ENCODE data around the gene EGLN1. TPM values are rescaled to one million over a fixed set of nuclear protein-coding genes. Genes with fewer than 3 reads are reported as not detected.

The EGLN1 gene
- total and polyA plus RNA-seq, 10 of the 15 experiments (the other 5 are each of a cell fraction or from before 2014, with no cell fraction given): 2.4 to 46.6 (median 8.7) TPM

GRCh38 chr1:231326248-231326647, 95.8 kb downstream of the EGLN1 start (continued):
- no peak for TF ChIP-seq CHD2 (IDR thresholded peaks at IDR 0.05; ENCODE audit: borderline replicate concordance, low read depth, low read length)
- TF ChIP-seq TARDBP (IDR thresholded peaks at IDR 0.05; ENCODE audit: borderline replicate concordance): no peak
- TF ChIP-seq KAT2A (conservative IDR thresholded peaks at IDR 0.05; ENCODE audit: control insufficient read depth, low read depth, low read length): no peak
- no peak for TF ChIP-seq SP1 (IDR thresholded peaks at IDR 0.05; ENCODE audit: low read depth, low read length)
- no peak for TF ChIP-seq SPI1 (IDR thresholded peaks at IDR 0.05; ENCODE audit: borderline replicate concordance, insufficient read depth, low read depth, low read length)
- TF ChIP-seq SKIL (IDR thresholded peaks at IDR 0.05; ENCODE audit: low read depth, poor library complexity, severe bottlenecking): no peak
- no peak for TF ChIP-seq ZBED1 (IDR thresholded peaks at IDR 0.05; ENCODE audit: borderline replicate concordance)
- TF ChIP-seq HDGF (IDR thresholded peaks at IDR 0.05): no peak
- TF ChIP-seq, protein P1, sequence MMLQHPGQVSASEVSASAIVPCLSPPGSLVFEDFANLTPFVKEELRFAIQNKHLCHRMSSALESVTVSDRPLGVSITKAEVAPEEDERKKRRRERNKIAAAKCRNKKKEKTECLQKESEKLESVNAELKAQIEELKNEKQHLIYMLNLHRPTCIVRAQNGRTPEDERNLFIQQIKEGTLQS (IDR thresholded peaks at IDR 0.05; ENCODE audit: borderline replicate concordance, extremely low read depth, low read depth, low read length): no peak
- no peak for TF ChIP-seq JUNB (IDR thresholded peaks at IDR 0.05)
- TF ChIP-seq CREB1 (IDR thresholded peaks at IDR 0.05; ENCODE audit: low read depth): no peak

DNA sequence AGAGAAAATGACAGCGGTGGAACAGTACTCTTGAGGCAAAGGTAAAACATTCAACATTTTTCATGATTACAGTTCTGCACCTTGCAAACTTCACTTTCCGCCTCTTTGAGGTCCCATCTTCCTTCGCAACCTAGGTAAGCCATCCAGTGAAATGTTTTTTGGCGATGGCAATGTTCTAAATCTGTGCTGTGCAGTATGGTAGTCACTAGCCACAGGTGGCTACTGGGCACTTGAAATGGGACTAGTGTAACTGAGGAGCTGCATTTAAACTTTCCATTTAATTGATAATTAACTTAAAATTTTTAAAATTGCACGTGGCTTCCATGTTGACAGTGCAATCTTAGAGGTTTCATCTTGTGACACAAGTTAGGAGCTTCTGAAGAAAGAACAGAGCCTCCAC, 97.4 kb downstream of the EGLN1 start:
- peaks cover 2% of the 10 kb centered on the region; the same call in 1 of the 2 replicates for H3K4me1 ChIP-seq (ENCODE audit: control insufficient read depth, insufficient read depth, low read length)
- in situ Hi-C loops (cut with MboI) (no loop called here), intact Hi-C loops (cut with micrococcal nuclease; ENCODE audit: unreplicated experiment) (no loop called here)
- POLR2A ChIA-PET: no interaction called here
- H3K36me3 ChIP-seq (ENCODE audit: control insufficient read depth in 2 of 2, insufficient read depth in 2 of 2, low read length in 1 of 2): no peaks in the 10 kb centered on the region
- 62% methylated on average over 5 of the region's 5 CpGs for WGBS (ENCODE audit: insufficient coverage, insufficient replicate concordance, low lambda C conversion rate, missing lambda C conversion rate)
- H3K79me2 ChIP-seq (ENCODE audit: control insufficient read depth, insufficient read depth, low read length): no peaks in the 10 kb centered on the region
- no peak overlapping the region for H3K9ac ChIP-seq (ENCODE audit: control insufficient read depth, insufficient read depth, low read length)
- H3K4me3 ChIP-seq: no peak overlapping the region
- TF ChIP-seq IKZF1 (conservative IDR thresholded peaks at IDR 0.05) (no peak), POLR2A (IDR thresholded peaks at IDR 0.05; ENCODE audit: low read depth, low read length) (no peak), ZNF24 (IDR thresholded peaks at IDR 0.05) (no peak)
- TF ChIP-seq, protein P2, sequence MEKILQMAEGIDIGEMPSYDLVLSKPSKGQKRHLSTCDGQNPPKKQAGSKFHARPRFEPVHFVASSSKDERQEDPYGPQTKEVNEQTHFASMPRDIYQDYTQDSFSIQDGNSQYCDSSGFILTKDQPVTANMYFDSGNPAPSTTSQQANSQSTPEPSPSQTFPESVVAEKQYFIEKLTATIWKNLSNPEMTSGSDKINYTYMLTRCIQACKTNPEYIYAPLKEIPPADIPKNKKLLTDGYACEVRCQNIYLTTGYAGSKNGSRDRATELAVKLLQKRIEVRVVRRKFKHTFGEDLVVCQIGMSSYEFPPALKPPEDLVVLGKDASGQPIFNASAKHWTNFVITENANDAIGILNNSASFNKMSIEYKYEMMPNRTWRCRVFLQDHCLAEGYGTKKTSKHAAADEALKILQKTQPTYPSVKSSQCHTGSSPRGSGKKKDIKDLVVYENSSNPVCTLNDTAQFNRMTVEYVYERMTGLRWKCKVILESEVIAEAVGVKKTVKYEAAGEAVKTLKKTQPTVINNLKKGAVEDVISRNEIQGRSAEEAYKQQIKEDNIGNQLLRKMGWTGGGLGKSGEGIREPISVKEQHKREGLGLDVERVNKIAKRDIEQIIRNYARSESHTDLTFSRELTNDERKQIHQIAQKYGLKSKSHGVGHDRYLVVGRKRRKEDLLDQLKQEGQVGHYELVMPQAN (conservative IDR thresholded peaks at IDR 0.05): no peak
- no TSS peak for BruUV-seq (replicated peaks)
- H3K9me3 ChIP-seq (replicated peaks; ENCODE audit: control insufficient read depth, insufficient read depth, low read length): no peaks in the 10 kb centered on the region
- H4K20me1 ChIP-seq (ENCODE audit: control insufficient read depth, insufficient read depth): no peaks in the 10 kb centered on the region
- FAIRE-seq (no peak), DNase-seq (ENCODE audit: low read depth, low spot score) (no peak), ATAC-seq (no peak)
- H2AFZ ChIP-seq (ENCODE audit: control insufficient read depth, low read depth, low read length): no peak overlapping the region
- RAD21 ChIA-PET (ENCODE audit: unreplicated experiment): no interaction called here
- CTCF ChIA-PET: interaction anchor here (1.3 kb wide), 1 partner anchor 10 kb away, joined by 6 read pairs; no protein-coding TSS in a partner anchor
- SMC1A ChIA-PET (ENCODE audit: uncharacterized antibody, unreplicated experiment): interaction anchor here (0.8 to 1.5 kb wide), 2 partner anchors 9 to 13 kb away, joined by 4 to 7 read pairs; partner anchors contain the start of genes EXOC8 and SPRTN
- H3K4me2 ChIP-seq (ENCODE audit: control insufficient read depth, insufficient read depth): no peak overlapping the region
- no peak overlapping the region for H3K27ac ChIP-seq (ENCODE audit: control insufficient read depth, insufficient read depth)
- H3K27me3 ChIP-seq (replicated peaks in 1 of 2; ENCODE audit: control insufficient read depth in 2 of 2, insufficient read depth in 2 of 2, low read length in 1 of 2): no peaks in the 10 kb centered on the region

Data from GM12878 (cell line).